ENCODE measurements around the gene SCAF8. TPM values are rescaled to one million over a fixed set of nuclear protein-coding genes. Genes with fewer than 3 reads are reported as not detected.
A peak's percentile ranks its signal among the peaks of the same experiment; 100 is the strongest.

SCAF8 gene
- total RNA-seq, 6 donors from 2014 or later, result 26.0 to 79.1 (median 37.2) TPM

- DNase-seq (no peak), ATAC-seq (ENCODE audit: low FRiP score in 2 of 2) (no peak)
- Histone ChIP-seq H3K4me3 (no peak overlapping the region), H3K36me3 (no peaks in the 10 kb centered on the region), H3K9me3 (no peaks in the 10 kb centered on the region), H3K27me3 (no peaks in the 10 kb centered on the region), H3K4me1 (peaks cover 0 to 4% (median 0%) of the 10 kb centered on the region in 4 donors), H3K27ac (no peak overlapping the region)
- TF ChIP-seq POLR2AphosphoS5 (IDR thresholded peaks at IDR 0.05) (no peak), EP300 (IDR thresholded peaks at IDR 0.05) (no peak), POLR2A (IDR thresholded peaks at IDR 0.05) (no peak)
- TF ChIP-seq, protein P1, sequence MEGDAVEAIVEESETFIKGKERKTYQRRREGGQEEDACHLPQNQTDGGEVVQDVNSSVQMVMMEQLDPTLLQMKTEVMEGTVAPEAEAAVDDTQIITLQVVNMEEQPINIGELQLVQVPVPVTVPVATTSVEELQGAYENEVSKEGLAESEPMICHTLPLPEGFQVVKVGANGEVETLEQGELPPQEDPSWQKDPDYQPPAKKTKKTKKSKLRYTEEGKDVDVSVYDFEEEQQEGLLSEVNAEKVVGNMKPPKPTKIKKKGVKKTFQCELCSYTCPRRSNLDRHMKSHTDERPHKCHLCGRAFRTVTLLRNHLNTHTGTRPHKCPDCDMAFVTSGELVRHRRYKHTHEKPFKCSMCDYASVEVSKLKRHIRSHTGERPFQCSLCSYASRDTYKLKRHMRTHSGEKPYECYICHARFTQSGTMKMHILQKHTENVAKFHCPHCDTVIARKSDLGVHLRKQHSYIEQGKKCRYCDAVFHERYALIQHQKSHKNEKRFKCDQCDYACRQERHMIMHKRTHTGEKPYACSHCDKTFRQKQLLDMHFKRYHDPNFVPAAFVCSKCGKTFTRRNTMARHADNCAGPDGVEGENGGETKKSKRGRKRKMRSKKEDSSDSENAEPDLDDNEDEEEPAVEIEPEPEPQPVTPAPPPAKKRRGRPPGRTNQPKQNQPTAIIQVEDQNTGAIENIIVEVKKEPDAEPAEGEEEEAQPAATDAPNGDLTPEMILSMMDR (IDR thresholded peaks at IDR 0.05), result no peak
- 42 to 68% methylated on average over 1 of the region's 1 CpG for WGBS, 2 donors
Observed at GRCh38 chr6:154861825-154862224, 128.6 kb downstream of the SCAF8 start.

DNA sequence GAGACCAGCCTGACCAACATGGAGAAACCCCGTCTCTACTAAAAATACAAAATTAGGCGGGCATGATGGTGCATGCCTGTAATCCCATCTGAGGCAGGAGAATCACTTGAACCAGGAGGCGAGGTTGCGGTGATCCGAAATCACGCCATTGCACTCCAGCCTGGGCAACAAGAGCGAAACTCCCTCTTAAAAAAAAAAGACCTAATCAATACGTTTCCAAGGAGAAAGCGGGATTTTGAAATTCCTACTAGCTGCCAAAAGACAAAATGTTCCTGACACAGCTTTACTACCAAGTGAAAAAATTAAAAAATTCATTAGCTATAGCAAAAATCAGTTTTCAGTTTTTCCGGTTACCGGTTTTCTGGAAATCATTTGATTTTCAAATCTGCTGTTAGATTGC, 129.3 kb downstream of the SCAF8 start:
- Histone ChIP-seq H3K27ac (no peak overlapping the region), H3K9me3 (no peaks in the 10 kb centered on the region), H3K4me1 (peaks cover 0 to 4% (median 0%) of the 10 kb centered on the region in 4 donors), H3K27me3 (no peaks in the 10 kb centered on the region), H3K4me3 (no peak overlapping the region), H3K36me3 (no peaks in the 10 kb centered on the region)
- 94 to 98% methylated on average over 11 of the region's 11 CpGs for WGBS, 2 donors
- no peak for ATAC-seq (ENCODE audit: low FRiP score in 2 of 2)
- TF ChIP-seq EP300 (IDR thresholded peaks at IDR 0.05) (no peak), POLR2A (IDR thresholded peaks at IDR 0.05) (no peak), POLR2AphosphoS5 (IDR thresholded peaks at IDR 0.05) (no peak)
- TF ChIP-seq, protein P1 (IDR thresholded peaks at IDR 0.05), result no peak
- no peak for DNase-seq

DNA sequence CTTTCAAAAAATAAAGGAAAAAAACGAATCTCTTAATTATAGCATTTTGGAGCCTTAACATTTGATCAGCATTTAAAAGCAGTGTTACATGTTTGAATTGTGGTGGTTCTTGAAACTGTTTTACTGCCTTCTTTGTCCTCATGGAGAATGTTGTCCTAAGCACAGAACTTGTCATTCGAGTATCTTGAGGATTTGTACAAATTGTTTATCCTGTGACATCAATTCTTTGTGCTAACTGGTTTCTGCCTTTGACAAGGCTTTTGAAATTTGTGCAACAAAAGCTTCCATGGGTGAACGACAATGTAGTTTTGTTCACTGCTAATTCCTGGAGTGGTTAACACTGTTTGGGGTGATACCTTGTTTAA, 130.8 kb downstream of the SCAF8 start:
- ATAC-seq (ENCODE audit: low FRiP score in 2 of 2), result no peak

GRCh38 chr6:154865291-154865690, 132.1 kb downstream of the SCAF8 start:
- Histone ChIP-seq H3K27me3 (no peaks in the 10 kb centered on the region), H3K36me3 (no peaks in the 10 kb centered on the region), H3K4me3 (no peak overlapping the region), H3K27ac (no peak overlapping the region), H3K9me3 (no peaks in the 10 kb centered on the region), H3K4me1 (peaks cover 0 to 4% (median 0%) of the 10 kb centered on the region in 4 donors)
- TF ChIP-seq EP300 (IDR thresholded peaks at IDR 0.05), result no peak
- TF ChIP-seq, protein P1 (IDR thresholded peaks at IDR 0.05), result no peak
- no peak for TF ChIP-seq POLR2AphosphoS5 (IDR thresholded peaks at IDR 0.05)
- no peak for TF ChIP-seq POLR2A (IDR thresholded peaks at IDR 0.05)
- ATAC-seq (ENCODE audit: low FRiP score in 2 of 2), result no peak
- WGBS, 2 donors, result 79 to 84% methylated on average over 4 of the region's 4 CpGs
- DNase-seq, result no peak

More for the DNA sequence above, 130.8 kb downstream of the SCAF8 start:
- Histone ChIP-seq H3K27me3 (no peaks in the 10 kb centered on the region), H3K4me1 (peaks cover 0 to 4% (median 0%) of the 10 kb centered on the region in 4 donors), H3K9me3 (no peaks in the 10 kb centered on the region), H3K36me3 (no peaks in the 10 kb centered on the region), H3K27ac (no peak overlapping the region), H3K4me3 (no peak overlapping the region)
- WGBS, 2 donors, result 42 to 69% methylated on average over 3 of the region's 3 CpGs
- no peak for DNase-seq
- TF ChIP-seq POLR2AphosphoS5 (IDR thresholded peaks at IDR 0.05), result no peak
- TF ChIP-seq, protein P1 (IDR thresholded peaks at IDR 0.05), result no peak
- TF ChIP-seq EP300 (IDR thresholded peaks at IDR 0.05), result no peak
- no peak for TF ChIP-seq POLR2A (IDR thresholded peaks at IDR 0.05)

GRCh38 chr6:154868143-154868594, 135.0 kb downstream of the SCAF8 start:
- WGBS, 2 donors, result 58 to 62% methylated on average over 6 of the region's 6 CpGs
- ATAC-seq (ENCODE audit: low FRiP score in 2 of 2), result peak in 1 of 2 donors; percentile 61

More at GRCh38 chr6:154868143-154868594, 135.0 kb downstream of the SCAF8 start:
- no peaks in the 10 kb centered on the region for H3K27me3 ChIP-seq
- H3K4me1 ChIP-seq, result peaks cover 0 to under 1% (median 0%) of the 10 kb centered on the region in 4 donors
- no peak overlapping the region for H3K27ac ChIP-seq
- no peaks in the 10 kb centered on the region for H3K36me3 ChIP-seq
- H3K4me3 ChIP-seq, result no peak overlapping the region
- no peak for TF ChIP-seq POLR2AphosphoS5 (IDR thresholded peaks at IDR 0.05)
- TF ChIP-seq, protein P1 (IDR thresholded peaks at IDR 0.05), result peak in 5 of 6 experiments; percentile 15 to 50 (median 43)
- no peak for DNase-seq
- no peaks in the 10 kb centered on the region for H3K9me3 ChIP-seq

Measured in upper lobe of left lung (tissue), 6 donors.